HG03460 (cell line): ENCODE measurements around the gene CUL9.

Source experiments
- ATAC-seq: cut with Tn5 transposase; IDR thresholded peaks from one replicate; pipeline ENCODE4 v1.9.1; 2021; ENCODE audit not compliant: unreplicated experiment

Gene CUL9

GRCh38 chr6:43254138-43254817, 72.3 kb downstream of the CUL9 start:
- ATAC-seq, result no peak

- no peak for ATAC-seq
These were observed 72.8 kb downstream of the CUL9 start for GRCh38 chr6:43254846-43255245.

DNA sequence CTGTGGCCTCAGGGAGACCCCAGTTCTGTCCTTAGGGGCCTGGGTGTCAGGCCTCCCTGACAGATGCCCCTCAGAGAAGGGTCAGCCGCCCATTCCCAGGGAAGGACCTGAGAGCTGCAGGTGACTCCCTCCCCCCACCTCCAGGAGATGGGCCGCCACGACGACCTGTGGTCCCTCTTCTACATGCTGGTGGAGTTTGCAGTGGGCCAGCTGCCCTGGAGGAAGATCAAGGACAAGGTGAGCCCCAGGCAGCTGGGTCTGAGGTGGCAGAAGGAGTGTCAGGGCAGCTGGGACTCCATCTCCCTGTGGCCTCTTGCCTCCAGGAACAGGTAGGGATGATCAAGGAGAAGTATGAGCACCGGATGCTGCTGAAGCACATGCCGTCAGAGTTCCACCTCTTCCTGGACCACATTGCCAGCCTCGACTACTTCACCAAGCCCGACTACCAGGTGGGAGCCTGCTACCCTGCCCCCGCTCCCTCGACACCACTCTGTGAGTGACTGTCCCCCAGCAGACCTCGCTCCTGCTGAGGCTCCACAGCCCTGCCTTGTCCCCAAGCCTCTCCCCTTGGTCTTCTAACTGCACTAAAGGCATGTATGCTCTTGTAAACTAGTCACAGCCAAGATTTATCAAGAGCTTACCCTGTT, 73.5 kb downstream of the CUL9 start:
- ATAC-seq, result no peak

DNA sequence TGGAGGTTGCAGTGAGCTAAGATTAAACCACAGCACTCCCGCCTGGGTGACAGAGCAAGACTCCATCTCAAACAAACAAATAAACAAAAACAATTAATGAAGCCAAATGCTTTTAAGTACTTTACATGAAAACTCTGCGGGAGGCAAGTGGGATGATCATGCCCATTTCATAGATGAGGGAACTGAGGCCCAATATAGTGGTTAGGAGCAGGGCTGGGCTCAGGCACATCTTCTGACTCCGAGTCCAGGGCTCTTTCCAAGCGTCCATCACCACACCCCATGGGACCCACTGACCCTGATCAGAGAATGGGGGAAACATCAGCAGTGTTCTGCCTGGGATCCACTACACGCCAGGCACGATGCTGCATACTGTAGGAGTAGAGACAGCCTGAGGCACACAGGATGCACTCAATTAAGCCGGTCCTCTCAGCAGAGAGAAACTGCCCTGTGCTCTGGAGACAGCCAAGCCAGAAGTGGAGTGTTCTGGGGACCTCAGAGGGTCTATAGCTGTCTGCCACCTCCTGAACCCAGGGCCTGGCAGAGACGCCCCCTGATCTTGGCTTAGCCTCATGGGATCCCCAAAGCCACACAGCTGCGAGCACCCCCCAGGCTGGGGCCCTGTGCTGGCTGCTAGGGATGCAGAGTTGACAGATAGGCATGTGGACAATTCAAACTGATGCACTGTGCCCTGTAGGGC, 74.8 kb downstream of the CUL9 start:
- ATAC-seq, result no peak

DNA sequence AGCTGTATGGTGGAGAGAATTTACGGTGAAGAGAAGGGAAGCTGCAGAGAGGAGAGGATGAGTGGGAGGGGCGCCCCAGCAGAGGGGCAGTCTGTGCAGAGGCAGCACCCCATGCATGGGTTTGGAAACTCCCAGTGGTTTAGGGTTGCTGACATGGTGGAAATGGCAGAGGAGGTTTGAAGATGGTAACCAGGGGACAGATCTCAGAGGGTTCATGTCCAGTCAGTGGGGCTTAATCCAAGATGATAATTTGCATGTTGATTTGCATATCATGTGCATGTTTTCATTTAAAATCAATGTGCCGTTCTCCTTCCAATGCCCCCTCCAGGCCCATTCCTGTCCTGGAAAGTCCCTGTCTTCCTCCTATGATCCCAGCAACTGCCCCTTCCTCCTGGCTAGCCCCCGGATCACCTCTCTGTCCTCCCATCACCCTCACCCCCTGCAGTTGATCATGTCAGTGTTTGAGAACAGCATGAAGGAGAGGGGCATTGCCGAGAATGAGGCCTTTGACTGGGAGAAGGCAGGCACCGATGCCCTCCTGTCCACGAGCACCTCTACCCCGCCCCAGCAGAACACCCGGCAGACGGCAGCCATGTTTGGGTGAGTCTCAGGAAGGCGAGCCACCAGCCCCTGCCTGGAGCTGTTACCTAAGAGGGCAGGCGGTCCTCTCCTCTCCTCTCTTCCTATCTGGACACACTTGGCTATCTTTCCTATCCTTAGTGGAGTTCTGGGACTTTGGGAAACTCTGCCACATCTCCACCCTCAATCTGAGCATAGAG, 75.6 kb downstream of the CUL9 start:
- no peak for ATAC-seq

DNA sequence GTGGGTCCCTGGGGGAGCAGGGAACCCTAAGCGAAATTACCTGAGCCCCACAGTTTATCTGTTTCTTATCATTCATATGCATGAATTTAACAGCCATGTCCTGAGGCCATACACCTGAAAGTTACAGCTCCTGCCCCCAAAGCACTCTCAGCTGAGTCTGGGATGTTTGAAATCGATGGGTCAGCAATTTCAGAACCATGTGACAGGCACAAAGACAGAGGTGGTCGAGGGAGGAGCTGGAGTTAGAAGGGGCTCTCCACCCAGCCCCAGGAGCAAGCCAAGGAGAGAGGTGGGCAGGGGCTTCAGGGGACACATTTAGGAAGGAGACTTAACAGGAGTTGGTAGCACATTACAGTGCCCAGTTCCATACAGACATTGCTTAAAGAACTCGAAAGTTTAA, 76.2 kb downstream of the CUL9 start:
- ATAC-seq, result no peak

DNA sequence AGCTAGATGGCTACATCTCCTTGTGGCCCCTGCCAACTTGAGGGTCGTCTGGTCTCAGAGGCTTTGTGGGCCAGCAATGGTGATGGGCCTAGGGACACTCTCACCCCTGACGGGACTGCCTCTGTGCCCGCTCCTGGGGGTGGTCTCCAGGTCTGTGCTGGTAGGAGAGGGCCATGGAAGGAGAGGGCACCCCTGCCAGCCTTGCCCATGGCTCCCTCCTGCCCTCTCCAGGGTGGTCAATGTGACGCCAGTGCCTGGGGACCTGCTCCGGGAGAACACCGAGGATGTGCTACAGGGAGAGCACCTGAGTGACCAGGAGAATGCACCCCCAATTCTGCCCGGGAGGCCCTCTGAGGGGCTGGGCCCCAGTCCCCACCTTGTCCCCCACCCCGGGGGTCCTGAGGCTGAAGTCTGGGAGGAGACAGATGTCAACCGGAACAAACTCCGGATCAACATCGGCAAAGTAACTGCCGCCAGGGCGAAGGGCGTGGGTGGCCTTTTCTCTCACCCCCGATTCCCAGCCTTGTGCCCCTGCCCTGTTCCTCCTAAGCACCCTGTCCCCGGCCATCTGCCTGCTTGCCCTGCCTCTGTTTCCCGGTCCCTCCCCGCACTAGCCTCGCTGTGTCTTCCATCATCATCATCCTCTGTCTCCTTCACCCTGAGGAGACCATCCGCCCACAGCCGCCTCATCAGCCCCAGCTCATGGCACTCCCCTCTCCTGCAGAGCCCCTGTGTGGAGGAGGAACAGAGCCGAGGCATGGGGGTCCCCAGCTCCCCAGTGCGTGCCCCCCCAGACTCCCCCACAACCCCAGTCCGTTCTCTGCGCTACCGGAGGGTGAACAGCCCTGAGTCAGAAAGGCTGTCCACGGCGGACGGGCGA, 77.1 kb downstream of the CUL9 start:
- ATAC-seq, result no peak

- ATAC-seq, result no peak
These were observed 78.8 kb downstream of the CUL9 start for GRCh38 chr6:43260791-43261190.

- no peak for ATAC-seq
These were observed 79.2 kb downstream of the CUL9 start for GRCh38 chr6:43261198-43261597.

DNA sequence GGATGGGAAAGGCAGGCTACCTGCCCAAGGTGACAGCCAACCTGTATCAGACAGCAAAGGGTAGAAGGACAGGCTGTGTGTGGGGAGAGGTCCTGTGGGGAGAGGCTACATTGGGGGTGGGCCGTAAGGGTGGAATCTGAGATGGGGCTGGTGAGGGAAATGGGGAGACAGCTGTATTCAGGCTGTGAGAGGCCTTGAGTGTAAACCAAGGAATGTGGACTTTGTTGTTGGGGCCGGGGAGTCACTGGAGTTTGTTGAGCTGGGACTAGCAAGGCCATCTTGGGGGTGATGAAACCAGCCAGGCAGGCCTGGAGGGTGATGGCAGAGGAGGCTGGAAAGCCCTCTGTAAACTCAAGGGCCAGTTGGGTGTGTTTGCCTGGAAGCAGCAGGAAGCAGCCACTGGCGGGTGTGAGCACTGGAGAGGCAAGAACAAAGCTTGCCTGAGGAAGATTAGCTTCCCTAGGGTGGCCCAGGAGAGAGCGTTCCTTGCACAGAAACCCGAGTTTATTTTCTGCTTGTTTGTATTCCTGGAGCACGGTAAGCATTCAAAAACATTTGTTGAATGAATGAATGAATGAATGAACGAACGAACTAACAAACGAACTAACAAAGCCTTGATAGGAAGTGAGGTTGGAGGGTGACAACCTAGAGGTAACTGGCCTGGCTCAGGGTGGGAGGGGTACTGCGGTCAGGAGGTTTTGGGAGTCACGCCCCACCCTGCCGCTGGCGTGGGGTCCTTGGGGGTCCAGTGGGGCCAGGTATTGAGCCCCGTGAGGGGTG, 80.2 kb downstream of the CUL9 start:
- no peak for ATAC-seq

DNA sequence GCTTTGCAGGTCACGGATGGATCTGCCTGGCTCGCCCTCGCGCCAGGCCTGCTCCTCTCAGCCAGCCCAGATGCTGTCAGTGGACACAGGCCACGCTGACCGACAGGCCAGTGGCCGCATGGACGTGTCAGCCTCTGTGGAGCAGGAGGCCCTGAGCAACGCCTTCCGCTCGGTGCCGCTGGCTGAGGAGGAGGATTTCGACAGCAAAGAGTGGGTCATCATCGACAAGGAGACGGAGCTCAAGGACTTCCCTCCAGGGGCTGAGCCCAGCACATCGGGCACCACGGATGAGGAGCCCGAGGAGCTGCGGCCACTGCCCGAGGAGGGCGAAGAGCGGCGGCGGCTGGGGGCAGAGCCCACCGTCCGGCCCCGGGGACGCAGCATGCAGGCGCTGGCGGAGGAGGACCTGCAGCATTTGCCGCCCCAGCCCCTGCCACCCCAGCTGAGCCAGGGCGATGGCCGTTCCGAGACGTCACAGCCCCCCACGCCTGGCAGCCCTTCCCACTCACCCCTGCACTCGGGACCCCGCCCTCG, 80.9 kb downstream of the CUL9 start:
- ATAC-seq, result no peak

DNA sequence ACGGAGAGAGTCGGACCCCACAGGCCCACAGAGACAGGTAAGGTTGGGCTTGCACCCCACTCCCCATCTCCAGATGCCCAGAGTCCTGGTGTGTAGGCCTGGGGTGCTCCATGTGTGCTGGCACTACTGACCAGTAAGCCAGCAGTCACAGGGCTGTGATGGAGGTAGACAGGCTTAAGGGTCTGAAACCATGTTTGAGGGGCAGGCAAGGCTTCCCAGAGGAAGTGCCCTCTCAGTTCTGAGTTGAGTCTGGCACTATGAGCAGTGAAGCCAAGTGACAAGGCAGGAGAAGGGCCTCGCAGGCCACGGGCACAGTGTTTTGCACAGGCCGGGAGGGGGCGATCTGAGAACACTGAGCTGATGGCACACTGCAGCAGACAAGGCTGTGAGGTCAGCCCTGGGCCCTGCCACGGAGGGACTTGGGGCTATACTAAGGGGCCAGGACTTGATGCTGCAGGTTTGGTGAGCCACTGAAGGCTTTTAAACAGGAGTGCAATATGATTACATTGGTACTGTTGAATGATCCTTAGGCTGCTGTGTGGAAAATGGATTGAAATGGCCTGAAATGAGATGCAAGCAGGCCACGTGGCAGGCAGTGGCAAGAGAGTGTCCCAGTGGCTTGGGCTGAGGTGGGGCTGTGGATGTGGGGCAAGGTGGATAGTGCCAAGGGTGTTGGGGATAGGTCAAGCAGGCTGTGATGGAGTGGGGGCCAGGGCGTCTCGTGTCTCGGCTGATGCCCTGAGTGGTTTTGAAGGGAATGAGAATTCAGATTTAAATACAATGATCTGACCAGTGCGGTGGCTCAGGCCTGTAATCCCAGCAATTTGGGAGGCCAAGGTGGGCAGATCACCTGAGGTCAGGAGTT, 81.5 kb downstream of the CUL9 start:
- peak; percentile 87 for ATAC-seq

DNA sequence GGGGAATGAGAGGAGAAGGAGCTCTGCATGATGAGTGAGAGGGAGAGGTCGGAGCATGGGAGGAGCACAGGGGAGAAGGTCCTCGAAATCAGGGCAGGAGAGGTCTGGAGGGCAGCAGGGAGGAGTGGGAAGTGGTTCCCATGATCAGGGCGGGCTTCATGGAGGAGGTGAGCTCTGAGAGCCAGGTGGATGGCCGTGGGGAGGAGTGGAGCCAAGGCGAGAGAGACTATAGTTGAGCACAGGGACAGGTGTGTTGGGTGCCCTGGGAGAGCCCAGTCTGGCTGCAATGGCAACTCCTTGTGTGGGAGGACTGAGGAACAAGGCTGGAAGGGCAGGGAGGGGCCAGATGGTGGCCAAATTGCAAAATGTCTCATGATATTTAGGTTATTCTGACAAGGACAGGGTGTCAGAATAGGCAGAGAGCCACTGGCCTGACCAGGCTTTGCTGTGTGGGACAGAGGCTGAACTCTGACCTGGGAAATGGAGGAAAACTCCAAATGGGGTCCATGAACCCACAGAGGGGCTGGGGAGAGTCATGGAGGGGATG, 82.7 kb downstream of the CUL9 start:
- ATAC-seq, result no peak

DNA sequence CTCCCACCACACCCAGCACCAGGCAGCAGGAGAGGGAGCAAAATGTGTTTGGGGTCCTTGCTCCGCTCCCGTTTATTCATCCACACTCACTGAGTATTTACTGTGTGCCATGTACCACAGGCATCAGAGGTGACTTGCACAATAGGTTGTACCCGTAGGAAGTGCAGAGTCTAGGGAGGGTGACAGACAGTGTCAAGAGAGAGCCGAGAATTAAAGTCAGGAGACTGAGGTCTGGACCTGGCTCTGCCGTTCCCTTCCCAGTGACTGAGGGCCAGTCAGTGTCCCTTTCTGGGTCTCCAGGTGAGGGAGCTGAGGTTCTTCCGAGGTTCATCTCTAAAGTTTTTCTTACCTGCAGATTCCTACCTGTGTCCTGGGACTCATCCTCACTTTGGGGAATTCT, 83.6 kb downstream of the CUL9 start:
- ATAC-seq, result no peak

DNA sequence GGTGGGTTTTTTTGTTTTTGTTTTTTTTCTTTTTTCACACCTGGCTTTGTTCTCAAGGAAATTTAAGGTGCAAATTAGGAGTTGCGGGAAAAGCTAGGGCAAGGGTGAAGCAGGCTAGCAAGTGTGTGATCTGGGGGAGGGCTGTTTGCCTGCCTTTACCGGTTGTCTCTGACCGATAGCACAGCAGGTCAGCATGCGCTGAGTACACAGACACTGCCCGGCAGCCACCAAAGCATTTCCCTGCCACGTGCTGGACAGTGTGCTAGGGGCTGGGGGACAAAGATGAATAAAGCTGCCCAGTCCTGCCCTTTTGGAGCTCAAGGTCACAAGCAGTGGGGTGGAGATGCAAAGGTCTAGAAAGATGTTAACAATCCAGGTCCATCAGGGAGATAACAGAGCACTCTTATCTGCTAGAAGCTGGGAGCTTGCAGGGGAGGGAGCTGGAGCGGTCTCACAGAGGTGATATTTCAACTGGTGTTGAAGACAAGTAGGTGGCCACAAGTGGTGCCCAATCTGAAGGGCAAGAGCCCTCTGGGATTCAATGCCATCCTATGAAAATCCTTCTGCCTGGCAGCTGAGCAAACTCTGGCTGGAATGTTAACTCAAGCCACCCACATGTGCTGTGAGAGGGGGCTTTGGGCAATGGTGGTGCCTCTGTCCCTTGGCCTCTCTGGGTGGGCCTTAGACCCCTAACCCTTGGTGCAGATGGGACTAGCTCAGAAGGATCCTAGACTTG, 85.8 kb downstream of the CUL9 start:
- no peak for ATAC-seq

GRCh38 chr6:43268355-43268700, 86.3 kb downstream of the CUL9 start:
- ATAC-seq, result no peak

DNA sequence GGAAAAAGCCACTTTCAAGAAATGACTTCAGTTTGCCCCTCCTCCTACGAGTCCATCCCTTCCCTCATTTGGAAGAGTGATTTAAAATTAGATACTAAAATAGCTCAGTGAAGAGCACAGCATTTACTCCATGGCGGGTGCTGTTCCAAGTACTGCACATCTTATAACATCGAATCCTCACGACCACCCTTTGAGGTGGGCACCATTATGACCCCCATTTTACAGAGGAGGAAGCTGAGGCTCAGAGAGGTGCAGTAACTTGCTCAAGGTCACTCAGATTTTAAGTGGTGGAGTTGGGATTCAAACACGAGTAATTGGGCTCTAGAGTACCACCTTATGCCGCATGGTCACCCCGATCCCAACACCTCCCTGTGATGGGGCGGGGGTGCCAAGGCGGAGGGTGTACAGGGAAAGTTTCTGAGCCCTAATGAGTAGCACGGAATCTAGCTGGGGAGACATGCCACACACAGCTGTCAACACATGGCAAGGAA, 86.8 kb downstream of the CUL9 start:
- ATAC-seq, result no peak
